Measurements from ENCODE around the gene SLK. TPM values are rescaled to one million over a fixed set of nuclear protein-coding genes. Genes with fewer than 3 reads are reported as not detected.

SLK gene
- total RNA-seq, 1 donor from 2014 or later, result 42.7 TPM

DNA sequence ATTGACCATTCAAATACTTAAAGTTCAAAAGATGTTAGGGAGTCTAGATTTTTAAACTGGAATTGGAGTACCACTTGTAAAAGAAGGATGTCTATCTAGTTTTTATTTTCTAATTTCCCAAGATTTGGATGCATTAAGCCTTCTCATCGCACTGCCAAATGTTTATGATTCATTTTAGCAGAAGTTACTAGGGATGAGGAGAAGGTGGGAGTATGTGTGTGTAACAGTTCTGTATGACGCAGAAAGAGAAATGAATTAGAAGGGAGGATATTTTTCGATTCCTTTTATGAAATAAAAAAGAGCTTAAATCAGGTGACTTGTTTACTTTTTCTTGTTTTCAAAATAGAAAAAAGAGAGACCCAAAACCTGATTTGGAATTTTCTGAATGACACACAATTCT, 6.8 kb upstream of the SLK start:
- Histone ChIP-seq H3K9me3 (ENCODE audit: low read depth) (no peaks in the 10 kb centered on the region), H3K4me3 (no peak overlapping the region), H4K20me1 (ENCODE audit: low read depth) (no peaks in the 10 kb centered on the region), H3K27me3 (no peaks in the 10 kb centered on the region), H3K36me3 (no peaks in the 10 kb centered on the region), H3K9ac (no peak overlapping the region), H3F3A (ENCODE audit: low read depth) (no peaks in the 10 kb centered on the region), H3K27ac (no peak overlapping the region), H3K79me2 (ENCODE audit: low read depth) (no peaks in the 10 kb centered on the region), H3K4me1 (no peaks in the 10 kb centered on the region), H3K4me2 (no peak overlapping the region), H2AFZ (replicated peaks) (no peak overlapping the region)
- Mint-ChIP-seq H3K9me3 (peaks cover 2% of the 10 kb centered on the region), H3K36me3 (no peaks in the 10 kb centered on the region), H3K27me3 (ENCODE audit: insufficient read depth, low read depth) (no peaks in the 10 kb centered on the region), H3K4me1 (no peaks in the 10 kb centered on the region), H3K27ac (no peak overlapping the region), H3K4me3 (no peak overlapping the region)
- no peak for DNase-seq (ENCODE audit: low spot score)
- TF ChIP-seq EZH2 (IDR thresholded peaks at IDR 0.05) (no peak), EZH2phosphoT487 (IDR thresholded peaks at IDR 0.05) (no peak)
- TF ChIP-seq, protein P1, sequence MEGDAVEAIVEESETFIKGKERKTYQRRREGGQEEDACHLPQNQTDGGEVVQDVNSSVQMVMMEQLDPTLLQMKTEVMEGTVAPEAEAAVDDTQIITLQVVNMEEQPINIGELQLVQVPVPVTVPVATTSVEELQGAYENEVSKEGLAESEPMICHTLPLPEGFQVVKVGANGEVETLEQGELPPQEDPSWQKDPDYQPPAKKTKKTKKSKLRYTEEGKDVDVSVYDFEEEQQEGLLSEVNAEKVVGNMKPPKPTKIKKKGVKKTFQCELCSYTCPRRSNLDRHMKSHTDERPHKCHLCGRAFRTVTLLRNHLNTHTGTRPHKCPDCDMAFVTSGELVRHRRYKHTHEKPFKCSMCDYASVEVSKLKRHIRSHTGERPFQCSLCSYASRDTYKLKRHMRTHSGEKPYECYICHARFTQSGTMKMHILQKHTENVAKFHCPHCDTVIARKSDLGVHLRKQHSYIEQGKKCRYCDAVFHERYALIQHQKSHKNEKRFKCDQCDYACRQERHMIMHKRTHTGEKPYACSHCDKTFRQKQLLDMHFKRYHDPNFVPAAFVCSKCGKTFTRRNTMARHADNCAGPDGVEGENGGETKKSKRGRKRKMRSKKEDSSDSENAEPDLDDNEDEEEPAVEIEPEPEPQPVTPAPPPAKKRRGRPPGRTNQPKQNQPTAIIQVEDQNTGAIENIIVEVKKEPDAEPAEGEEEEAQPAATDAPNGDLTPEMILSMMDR (IDR thresholded peaks at IDR 0.05), result no peak

DNA sequence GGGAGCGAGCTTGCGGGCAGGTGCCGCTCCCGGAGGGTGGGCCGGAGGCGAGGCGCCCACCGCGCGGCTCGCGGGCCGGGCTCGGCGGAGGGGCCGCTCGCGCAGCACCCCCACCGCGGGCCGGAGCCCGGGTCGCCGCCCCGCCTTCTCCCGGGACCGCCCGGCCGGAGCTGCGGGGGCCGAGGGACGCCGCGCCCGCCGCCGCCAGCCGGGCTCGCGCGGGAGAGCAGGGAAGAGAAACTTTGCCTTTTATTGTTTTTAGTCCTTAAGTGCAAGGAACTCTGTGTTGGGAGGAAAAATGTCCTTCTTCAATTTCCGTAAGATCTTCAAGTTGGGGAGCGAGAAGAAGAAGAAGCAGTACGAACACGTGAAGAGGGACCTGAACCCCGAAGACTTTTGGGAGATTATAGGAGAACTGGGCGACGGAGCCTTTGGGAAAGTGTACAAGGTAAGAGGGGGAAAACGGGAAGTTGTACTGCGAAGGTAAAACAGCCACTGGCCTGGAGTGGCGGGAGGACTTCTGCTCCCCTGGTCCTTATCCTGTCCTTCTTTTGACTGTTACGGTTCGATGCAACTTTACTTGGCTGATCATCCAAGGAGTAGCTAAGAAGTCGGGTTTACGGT, 620 bp downstream of the SLK start:
- TF ChIP-seq EZH2phosphoT487 (IDR thresholded peaks at IDR 0.05), result no peak
- TF ChIP-seq, protein P1 (IDR thresholded peaks at IDR 0.05), result no peak
- TF ChIP-seq EZH2 (IDR thresholded peaks at IDR 0.05), result no peak
- peak overlapping the region; percentile 34 for H3K9ac ChIP-seq
- H3K36me3 ChIP-seq, result no peaks in the 10 kb centered on the region
- peaks cover 29% of the 10 kb centered on the region for H3K4me1 Mint-ChIP-seq
- DNase-seq (ENCODE audit: low spot score), result peak; percentile 34
- peaks cover 6% of the 10 kb centered on the region for H3K9me3 Mint-ChIP-seq
- peak overlapping the region; percentile 98 for H3K4me3 Mint-ChIP-seq
- H3K27ac ChIP-seq, result no peak overlapping the region
- H3K36me3 Mint-ChIP-seq, result peaks cover 5% of the 10 kb centered on the region
- H3K4me3 ChIP-seq, result peak overlapping the region; percentile 81
- peak overlapping the region; percentile 86 for H3K27ac Mint-ChIP-seq
- no peaks in the 10 kb centered on the region for H3K9me3 ChIP-seq (ENCODE audit: low read depth)
- H3K4me2 ChIP-seq, result peak overlapping the region; percentile 91
- peaks cover 14% of the 10 kb centered on the region for H3F3A ChIP-seq (ENCODE audit: low read depth)
- peaks cover 15% of the 10 kb centered on the region for H3K4me1 ChIP-seq
- peaks cover 7% of the 10 kb centered on the region for H3K27me3 Mint-ChIP-seq (ENCODE audit: insufficient read depth, low read depth)
- H4K20me1 ChIP-seq (ENCODE audit: low read depth), result peaks cover 22% of the 10 kb centered on the region
- H3K79me2 ChIP-seq (ENCODE audit: low read depth), result peaks cover 44% of the 10 kb centered on the region
- H3K27me3 ChIP-seq, result no peaks in the 10 kb centered on the region
- H2AFZ ChIP-seq (replicated peaks), result peak overlapping the region; percentile 90

DNA sequence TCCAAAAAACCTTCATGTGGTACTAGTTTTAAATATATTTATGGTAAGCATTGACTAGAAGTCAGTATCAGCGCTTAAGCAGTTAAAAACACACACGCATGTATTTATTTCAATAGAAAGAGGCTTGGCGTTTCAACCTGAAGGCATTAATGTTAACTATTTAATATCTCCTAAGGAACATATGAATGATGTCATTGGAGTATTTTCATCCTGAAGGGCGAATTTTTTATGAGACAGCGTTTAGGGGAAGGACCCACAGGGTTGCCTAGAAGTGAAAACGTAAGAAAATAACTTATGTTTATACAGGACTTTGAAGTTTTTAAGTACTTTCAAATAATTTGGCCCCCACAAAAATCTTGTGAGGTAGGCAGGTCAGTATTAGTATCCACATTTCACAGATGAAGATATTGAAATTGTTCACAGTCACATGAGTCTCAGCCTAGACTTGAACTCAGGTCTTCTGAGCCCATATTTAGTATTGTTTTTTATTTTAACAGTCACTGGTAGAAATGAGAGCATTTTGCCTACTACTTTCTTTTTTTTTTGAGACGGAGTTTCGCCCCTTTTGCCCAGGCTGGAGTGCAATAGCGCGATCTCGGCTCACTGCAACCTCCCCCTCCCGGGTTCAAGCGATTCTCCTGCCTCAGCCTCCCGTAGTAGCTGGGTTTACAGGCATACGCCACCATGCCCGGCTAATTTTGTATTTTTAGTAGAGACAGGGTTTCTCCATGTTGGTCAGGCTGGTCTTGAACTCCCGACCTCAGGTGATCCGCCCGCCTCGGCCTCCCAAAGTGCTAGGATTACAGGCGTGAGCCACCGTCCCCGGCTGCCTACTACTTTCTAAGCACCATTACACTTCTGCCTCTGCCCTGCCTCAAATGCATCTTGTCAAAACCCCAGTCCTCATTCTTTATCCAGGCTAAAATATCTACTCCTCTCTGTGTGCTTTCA, 1.8 kb downstream of the SLK start:
- Histone ChIP-seq H3K9ac (no peak overlapping the region), H3K4me3 (peak overlapping the region; percentile 81), H4K20me1 (ENCODE audit: low read depth) (peaks cover 22% of the 10 kb centered on the region), H3K36me3 (no peaks in the 10 kb centered on the region), H3K27ac (no peak overlapping the region), H3K27me3 (no peaks in the 10 kb centered on the region), H3K9me3 (ENCODE audit: low read depth) (no peaks in the 10 kb centered on the region), H3K4me2 (peak overlapping the region; percentile 91), H3K4me1 (peaks cover 15% of the 10 kb centered on the region), H3F3A (ENCODE audit: low read depth) (peaks cover 14% of the 10 kb centered on the region), H3K79me2 (ENCODE audit: low read depth) (peaks cover 55% of the 10 kb centered on the region), H2AFZ (replicated peaks) (no peak overlapping the region)
- H3K27me3 Mint-ChIP-seq (ENCODE audit: insufficient read depth, low read depth), result peaks cover 7% of the 10 kb centered on the region
- H3K4me3 Mint-ChIP-seq, result peak overlapping the region; percentile 98
- H3K27ac Mint-ChIP-seq, result no peak overlapping the region
- no peak for DNase-seq (ENCODE audit: low spot score)
- H3K4me1 Mint-ChIP-seq, result peaks cover 29% of the 10 kb centered on the region
- TF ChIP-seq, protein P1 (IDR thresholded peaks at IDR 0.05), result no peak
- TF ChIP-seq EZH2phosphoT487 (IDR thresholded peaks at IDR 0.05) (no peak), EZH2 (IDR thresholded peaks at IDR 0.05) (no peak)
- H3K9me3 Mint-ChIP-seq, result peaks cover 14% of the 10 kb centered on the region
- H3K36me3 Mint-ChIP-seq, result peaks cover 11% of the 10 kb centered on the region

Measured in neural progenitor cell (in vitro differentiated cells).